Measurements from ENCODE around the gene PCBP3. TPM values are rescaled to one million over a fixed set of nuclear protein-coding genes. Genes with fewer than 3 reads are reported as not detected.
A peak's percentile ranks its signal among the peaks of the same experiment; 100 is the strongest.

PCBP3 gene
- total and polyA plus RNA-seq, 2 of the 8 experiments (the other 6 are each of a cell fraction or from before 2014, with no cell fraction given), result 3.5 to 6.3 TPM

DNA sequence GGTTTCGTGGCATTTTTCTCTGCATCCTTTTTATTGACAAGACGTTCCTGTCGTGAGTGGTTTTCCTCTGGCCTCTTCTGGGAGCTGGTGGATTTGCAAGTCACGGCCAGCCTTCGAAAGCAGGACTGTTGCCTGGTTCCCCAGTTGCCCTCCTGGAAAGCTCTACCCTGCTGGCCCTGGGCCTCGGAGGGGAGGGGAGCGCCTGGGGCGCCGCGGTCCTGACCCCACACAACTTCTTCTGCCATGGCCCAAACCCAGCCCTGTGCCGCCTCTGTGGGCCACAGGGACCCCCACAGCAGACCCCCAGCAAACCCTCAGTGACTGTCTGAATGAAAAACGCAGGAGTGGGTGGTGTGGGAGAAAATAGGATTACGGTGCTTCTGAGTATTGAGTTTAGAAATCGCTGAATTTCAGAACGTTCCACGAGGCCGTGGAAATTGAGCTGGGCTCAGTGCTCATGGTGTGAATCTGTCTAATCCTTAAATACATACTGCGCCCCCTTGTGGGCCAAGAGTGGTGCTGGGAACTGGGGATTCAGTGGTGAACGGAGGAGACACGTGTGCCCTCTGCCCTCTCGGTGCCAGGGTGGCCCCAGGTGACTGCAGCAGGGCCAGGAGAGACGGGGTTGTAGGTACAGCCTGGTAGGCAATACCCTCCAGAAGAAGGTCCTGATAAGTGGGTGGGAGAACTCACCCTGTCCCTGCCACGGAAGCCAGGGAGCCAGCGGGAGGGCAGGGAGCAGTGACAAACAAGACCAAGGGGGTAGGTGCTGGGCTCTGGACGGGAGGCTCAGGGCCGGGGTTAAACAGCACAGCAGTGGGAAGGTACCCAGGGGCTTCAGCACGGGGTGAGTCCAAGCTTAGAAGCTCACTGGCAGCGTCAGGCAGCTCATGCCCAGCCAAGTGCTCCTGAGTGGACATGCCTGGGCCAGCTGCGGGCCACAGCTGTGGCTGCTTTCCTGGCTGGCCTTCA, 236.9 kb downstream of the PCBP3 start:
- H4K5ac ChIP-seq (ENCODE audit: insufficient read length, low read depth, low read length), result no peak overlapping the region
- H3K79me2 ChIP-seq (ENCODE audit: control insufficient read depth in 1 of 2, insufficient read depth in 2 of 2, low read length in 2 of 2), result no peaks in the 10 kb centered on the region
- H2AK5ac ChIP-seq (ENCODE audit: low read depth, low read length), result no peak overlapping the region
- H4K8ac ChIP-seq (ENCODE audit: extremely low read depth, insufficient read depth, low read length), result no peak overlapping the region
- H3K27me3 ChIP-seq (replicated peaks in 1 of 4; ENCODE audit: control insufficient read depth in 3 of 4, extremely low read depth in 1 of 4, insufficient read depth in 3 of 4, low read length in 3 of 4), result no peaks in the 10 kb centered on the region
- no peak overlapping the region for H3K4me2 ChIP-seq (ENCODE audit: insufficient read depth in 1 of 2, low read depth in 2 of 2, low read length in 2 of 2)
- H2BK12ac ChIP-seq (ENCODE audit: low read depth, low read length), result peak overlapping the region; percentile 60; the same call in 1 of the 2 replicates
- H3K56ac ChIP-seq (replicated peaks; ENCODE audit: insufficient read length, low read depth, low read length), result no peak overlapping the region
- H3K23me2 ChIP-seq (ENCODE audit: low read depth, low read length), result no peaks in the 10 kb centered on the region
- H2BK15ac ChIP-seq (ENCODE audit: low read length), result no peak overlapping the region
- no peak overlapping the region for H2BK20ac ChIP-seq (ENCODE audit: low read length)
- WGBS, 2 experiments (ENCODE audit: extremely low coverage in 1 of 2, insufficient coverage in 1 of 2, insufficient read length in 1 of 2, insufficient replicate concordance in 2 of 2, low coverage in 1 of 2, low lambda C conversion rate in 2 of 2, missing lambda C conversion rate in 1 of 2), result 69% methylated on average over 25 of the region's 29 CpGs; no CpG with 5 or more reads in 1 of the 2 experiments
- ChIA-PET POLR2A (ENCODE audit: partially characterized antibody) (interaction anchor here (1.1 kb wide), 1 partner anchor 9 kb away, joined by 5 read pairs; no protein-coding TSS in a partner anchor), CTCF (ENCODE audit: partially characterized antibody) (interaction anchor here (0.6 to 6.2 kb wide), 34 partner anchors 9 to 740 kb away, joined by 3 to 36 read pairs (median 4); partner anchors contain the start of gene COL6A1)
- H3K9me3 ChIP-seq (ENCODE audit: insufficient read depth in 2 of 2, low read depth in 1 of 2, low read length in 1 of 2), result no peaks in the 10 kb centered on the region
- DNase-seq (ENCODE audit: low read depth in 1 of 2, low spot score in 2 of 2) (peak; percentile 44 to 88), FAIRE-seq (peak; percentile 91)
- H3K4me1 ChIP-seq (replicated peaks in 1 of 4; ENCODE audit: control insufficient read depth in 3 of 4, insufficient read depth in 4 of 4, low read length in 3 of 4), result no peaks in the 10 kb centered on the region; a peak in 2 of 7 replicates
- H3K79me1 ChIP-seq (ENCODE audit: low read depth, low read length), result no peaks in the 10 kb centered on the region
- H3K4me3 ChIP-seq (ENCODE audit: extremely low read depth in 1 of 4, insufficient read depth in 2 of 4, low read depth in 3 of 4, low read length in 4 of 4), result no peak overlapping the region
- H2BK5ac ChIP-seq (ENCODE audit: low read depth, low read length), result no peak overlapping the region
- H3K18ac ChIP-seq (ENCODE audit: extremely low read depth, low read length), result no peak overlapping the region
- H2BK120ac ChIP-seq (replicated peaks; ENCODE audit: low read depth, low read length), result no peak overlapping the region
- H3K9ac ChIP-seq (replicated peaks in 1 of 4; ENCODE audit: extremely low read depth in 1 of 4, low read depth in 3 of 4, low read length in 3 of 4), result no peak overlapping the region
- H3K36me3 ChIP-seq (ENCODE audit: control insufficient read depth in 2 of 4, insufficient read depth in 4 of 4, low read length in 3 of 4), result no peaks in the 10 kb centered on the region
- H3K23ac ChIP-seq (ENCODE audit: insufficient read length), result no peak overlapping the region
- no peaks in the 10 kb centered on the region for H4K20me1 ChIP-seq (replicated peaks in 1 of 2; ENCODE audit: control insufficient read depth in 1 of 2, insufficient read depth in 2 of 2, low read length in 2 of 2)
- no peak overlapping the region for H4K91ac ChIP-seq (replicated peaks; ENCODE audit: insufficient read length, low read length)
- no peak overlapping the region for H3K14ac ChIP-seq (ENCODE audit: insufficient read length)
- H2AFZ ChIP-seq (ENCODE audit: low read length), result no peak overlapping the region
- H3K27ac ChIP-seq (ENCODE audit: low read depth, low read length), result no peak overlapping the region
- H3K4ac ChIP-seq (replicated peaks; ENCODE audit: insufficient read length, low read depth, low read length), result no peak overlapping the region
- no peak for TF ChIP-seq RNF2 (IDR thresholded peaks at IDR 0.05; ENCODE audit: borderline replicate concordance, low read depth, low read length, missing control alignments, poor library complexity, severe bottlenecking)
- TF ChIP-seq, protein P1, sequence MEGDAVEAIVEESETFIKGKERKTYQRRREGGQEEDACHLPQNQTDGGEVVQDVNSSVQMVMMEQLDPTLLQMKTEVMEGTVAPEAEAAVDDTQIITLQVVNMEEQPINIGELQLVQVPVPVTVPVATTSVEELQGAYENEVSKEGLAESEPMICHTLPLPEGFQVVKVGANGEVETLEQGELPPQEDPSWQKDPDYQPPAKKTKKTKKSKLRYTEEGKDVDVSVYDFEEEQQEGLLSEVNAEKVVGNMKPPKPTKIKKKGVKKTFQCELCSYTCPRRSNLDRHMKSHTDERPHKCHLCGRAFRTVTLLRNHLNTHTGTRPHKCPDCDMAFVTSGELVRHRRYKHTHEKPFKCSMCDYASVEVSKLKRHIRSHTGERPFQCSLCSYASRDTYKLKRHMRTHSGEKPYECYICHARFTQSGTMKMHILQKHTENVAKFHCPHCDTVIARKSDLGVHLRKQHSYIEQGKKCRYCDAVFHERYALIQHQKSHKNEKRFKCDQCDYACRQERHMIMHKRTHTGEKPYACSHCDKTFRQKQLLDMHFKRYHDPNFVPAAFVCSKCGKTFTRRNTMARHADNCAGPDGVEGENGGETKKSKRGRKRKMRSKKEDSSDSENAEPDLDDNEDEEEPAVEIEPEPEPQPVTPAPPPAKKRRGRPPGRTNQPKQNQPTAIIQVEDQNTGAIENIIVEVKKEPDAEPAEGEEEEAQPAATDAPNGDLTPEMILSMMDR (IDR thresholded peaks at IDR 0.05; ENCODE audit: control extremely low read depth in 1 of 3, insufficient read depth in 1 of 3, low read depth in 1 of 3, low read length in 3 of 3), result peak; percentile 68 to 94 (median 84)
- no peak for TF ChIP-seq GTF2F1 (IDR thresholded peaks at IDR 0.05; ENCODE audit: borderline replicate concordance, low read depth, low read length)
- no peak for TF ChIP-seq KDM4A (IDR thresholded peaks at IDR 0.05; ENCODE audit: low read depth, low read length, severe bottlenecking)
- TF ChIP-seq EZH2 (IDR thresholded peaks at IDR 0.05; ENCODE audit: low read depth, low read length, severe bottlenecking), result no peak
- TF ChIP-seq, protein P2, sequence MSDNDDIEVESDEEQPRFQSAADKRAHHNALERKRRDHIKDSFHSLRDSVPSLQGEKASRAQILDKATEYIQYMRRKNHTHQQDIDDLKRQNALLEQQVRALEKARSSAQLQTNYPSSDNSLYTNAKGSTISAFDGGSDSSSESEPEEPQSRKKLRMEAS (IDR thresholded peaks at IDR 0.05), result peak; percentile 69
- no peak for TF ChIP-seq SIRT6 (IDR thresholded peaks at IDR 0.05; ENCODE audit: low read length)
